NT2/D1 (cell line): ENCODE data around the gene EXOC3L2.

Experiments
- DNase-seq: peaks from one replicate; pipeline ENCODE4 v3.0.0-alpha.2; 2011; ENCODE audit warnings: low read depth, low spot score
- H3K27me3 ChIP-seq: 2 replicates; pipeline ENCODE4 v1.6.0; 2011; ENCODE audit warnings: mild to moderate bottlenecking; ENCODE audit not compliant: insufficient read length, insufficient read depth
- H3K36me3 ChIP-seq: 2 replicates; pipeline ENCODE4 v1.6.1; 2011; ENCODE audit warnings: mild to moderate bottlenecking, low read length, mixed read lengths; ENCODE audit not compliant: insufficient read depth, insufficient read length
- H3K4me1 ChIP-seq: 2 replicates; pipeline ENCODE4 v1.5.1; 2011; ENCODE audit not compliant: insufficient read depth, insufficient read length
- H3K4me3 ChIP-seq: 2 replicates; pipeline ENCODE4 v1.5.1; 2011; ENCODE audit warnings: low read depth; ENCODE audit not compliant: insufficient read length
- H3K9ac ChIP-seq: 2 replicates; pipeline ENCODE4 v1.6.0; 2011; ENCODE audit warnings: low read depth; ENCODE audit not compliant: insufficient read length
- H3K9me3 ChIP-seq: 2 replicates; pipeline ENCODE4 v1.5.1; 2011; ENCODE audit warnings: mild to moderate bottlenecking, low read length; ENCODE audit not compliant: insufficient read depth
- SUZ12 ChIP-seq: IDR thresholded peaks from 2 replicates; pipeline ENCODE4 v1.6.1; 2011; ENCODE audit not compliant: insufficient read length, insufficient read depth; ENCODE audit errors: extremely low read depth
- YY1 ChIP-seq: IDR thresholded peaks from 2 replicates; pipeline ENCODE4 v1.6.1; 2011; ENCODE audit not compliant: insufficient read length, insufficient read depth
- ZNF274 ChIP-seq: IDR thresholded peaks from 2 replicates; pipeline ENCODE4 v1.6.1; 2011; ENCODE audit warnings: mild to moderate bottlenecking, low read depth, low read length

The EXOC3L2 gene

GRCh38 chr19:45245334-45245787 lies at the start of gene EXOC3L2:
EXOC3L2 (minus strand) TSS chr19:45245407; CDS start chr19:45239045, 6,362 bp downstream.
- no peak for DNase-seq
- Histone ChIP-seq H3K9ac (peak within 1 kb of the TSS; percentile 4), H3K9me3 (no peaks in the 10 kb centered on the region), H3K4me3 (no peak within 1 kb of the TSS), H3K36me3 (no peaks in the 10 kb centered on the region), H3K27me3 (peaks cover 10% of the 10 kb centered on the region), H3K4me1 (peaks cover 12% of the 10 kb centered on the region)
- TF ChIP-seq ZNF274 = no peak
- TF ChIP-seq SUZ12 = no peak
- no peak for TF ChIP-seq YY1

DNA sequence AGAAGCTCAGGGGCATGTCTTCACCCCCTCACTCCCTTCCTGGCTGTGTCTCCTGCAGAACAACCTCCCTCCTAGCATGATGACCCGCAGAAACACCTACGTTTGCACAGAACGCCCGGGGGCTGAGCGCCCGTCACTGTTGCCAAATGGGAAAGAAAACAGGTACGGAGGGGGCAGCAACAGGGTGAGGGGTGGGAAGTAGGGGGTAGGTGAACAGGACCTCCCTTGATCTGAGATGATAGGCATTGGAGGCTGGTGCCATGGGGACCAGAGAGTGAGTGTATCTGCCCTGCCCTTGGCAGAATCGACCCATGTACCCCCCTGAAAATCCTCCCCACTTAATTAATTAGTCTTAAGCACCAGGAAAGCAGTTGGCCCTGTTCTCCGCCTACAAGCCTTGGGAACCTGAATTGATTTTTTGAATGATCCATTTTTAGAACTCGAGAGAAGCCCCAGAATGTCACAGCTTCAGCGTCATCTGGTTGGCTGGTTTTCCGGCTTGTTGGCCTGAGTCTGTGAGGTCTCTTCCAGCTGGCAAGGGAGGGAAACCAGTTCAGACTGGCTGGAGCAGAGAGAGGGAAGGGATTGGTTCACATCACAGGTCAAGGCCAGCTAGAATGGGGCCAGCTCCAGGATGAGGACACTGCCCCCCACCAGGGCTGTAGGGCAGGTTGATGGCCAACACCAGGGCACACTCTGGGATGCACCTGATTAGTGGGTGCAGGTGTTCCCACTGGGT lies 49.3 kb upstream of the EXOC3L2 start:
- DNase-seq = no peak
- no peak overlapping the region for H3K9ac ChIP-seq

DNA sequence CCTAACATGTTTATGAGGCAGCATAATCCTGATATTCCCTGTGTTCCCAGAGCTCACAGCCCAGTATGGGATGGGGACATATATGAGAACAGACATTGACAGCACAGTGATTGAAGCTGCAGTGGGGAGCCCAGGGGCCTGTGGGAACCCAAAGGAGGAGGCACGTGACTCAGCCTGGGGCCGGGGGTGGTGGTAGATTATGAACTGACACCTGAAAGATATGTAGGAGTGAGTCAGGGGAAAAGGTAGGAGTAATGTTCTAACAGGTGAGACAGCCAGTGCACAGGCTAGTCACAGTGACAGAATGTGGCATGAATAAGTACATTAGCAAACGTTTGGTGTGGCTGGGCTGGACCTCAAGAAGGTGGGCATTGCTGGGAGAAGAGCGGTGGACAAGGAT lies 48.5 kb upstream of the EXOC3L2 start:
- no peak for DNase-seq
- Histone ChIP-seq H3K9me3 (no peaks in the 10 kb centered on the region), H3K4me1 (no peaks in the 10 kb centered on the region), H3K36me3 (peaks cover 21% of the 10 kb centered on the region), H3K4me3 (no peak overlapping the region), H3K9ac (no peak overlapping the region), H3K27me3 (no peaks in the 10 kb centered on the region)
- TF ChIP-seq ZNF274 (no peak), YY1 (no peak), SUZ12 (no peak)

More for the DNA sequence above, 49.3 kb upstream of the EXOC3L2 start:
- TF ChIP-seq SUZ12 = no peak
- TF ChIP-seq YY1 = no peak
- no peak for TF ChIP-seq ZNF274
- Histone ChIP-seq H3K4me3 (no peak overlapping the region), H3K9me3 (no peaks in the 10 kb centered on the region), H3K27me3 (no peaks in the 10 kb centered on the region), H3K36me3 (peaks cover 24% of the 10 kb centered on the region), H3K4me1 (no peaks in the 10 kb centered on the region)

DNA sequence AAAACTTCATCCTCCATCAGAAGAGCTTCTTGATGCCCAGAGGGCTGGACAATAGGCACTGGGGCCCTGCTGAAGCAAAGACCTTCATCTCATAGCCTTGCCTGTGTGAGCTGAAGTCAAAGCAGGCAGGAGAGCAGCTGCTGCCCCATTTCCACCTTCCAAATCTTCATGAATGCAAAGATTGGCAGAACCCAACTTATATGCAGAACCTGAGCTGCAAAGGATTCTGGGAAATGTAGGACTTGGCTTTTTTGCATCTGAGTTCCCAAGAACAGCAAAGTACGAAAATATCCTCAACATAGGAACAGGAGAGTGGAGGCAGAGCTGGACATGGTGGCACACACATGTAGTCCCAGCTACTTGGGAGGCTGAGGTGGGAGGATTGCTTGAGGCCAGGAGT lies 46.6 kb upstream of the EXOC3L2 start:
- TF ChIP-seq YY1 = no peak
- no peak for TF ChIP-seq ZNF274
- no peak for TF ChIP-seq SUZ12
- Histone ChIP-seq H3K4me1 (no peaks in the 10 kb centered on the region), H3K36me3 (peaks cover 22% of the 10 kb centered on the region), H3K27me3 (no peaks in the 10 kb centered on the region), H3K9ac (no peak overlapping the region), H3K9me3 (no peaks in the 10 kb centered on the region), H3K4me3 (no peak overlapping the region)
- no peak for DNase-seq

DNA sequence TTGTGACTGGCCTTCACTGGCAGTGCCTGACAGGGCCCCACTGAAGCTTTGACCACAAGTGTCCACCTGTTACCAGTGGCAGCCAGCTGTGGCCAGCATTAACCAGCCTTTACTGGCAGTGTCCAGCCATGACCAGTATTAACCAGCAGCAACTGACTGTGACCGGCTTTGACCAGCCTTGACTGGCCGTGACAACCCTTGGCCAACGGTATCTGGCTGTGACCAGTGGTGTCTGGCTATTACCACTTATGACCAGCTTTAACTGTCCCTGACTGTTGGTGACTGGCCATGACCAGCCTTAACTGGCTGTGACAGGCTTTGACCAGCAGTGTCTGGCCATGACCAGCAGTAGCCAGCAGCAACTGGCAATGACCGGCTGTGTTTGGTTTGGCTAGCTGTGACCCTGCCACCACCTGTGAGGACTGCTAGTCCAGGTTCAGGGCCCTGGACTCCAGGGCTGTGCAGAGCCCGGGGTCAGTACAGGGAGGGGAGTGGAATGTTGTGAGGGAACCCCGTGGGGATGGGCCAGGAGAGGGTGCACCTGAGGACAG lies 45.2 kb upstream of the EXOC3L2 start:
- Histone ChIP-seq H3K36me3 (peaks cover 19% of the 10 kb centered on the region), H3K4me3 (no peak overlapping the region), H3K9ac (no peak overlapping the region), H3K4me1 (no peaks in the 10 kb centered on the region), H3K9me3 (no peaks in the 10 kb centered on the region), H3K27me3 (no peaks in the 10 kb centered on the region)
- TF ChIP-seq YY1 (no peak), ZNF274 (no peak), SUZ12 (no peak)
- no peak for DNase-seq

DNA sequence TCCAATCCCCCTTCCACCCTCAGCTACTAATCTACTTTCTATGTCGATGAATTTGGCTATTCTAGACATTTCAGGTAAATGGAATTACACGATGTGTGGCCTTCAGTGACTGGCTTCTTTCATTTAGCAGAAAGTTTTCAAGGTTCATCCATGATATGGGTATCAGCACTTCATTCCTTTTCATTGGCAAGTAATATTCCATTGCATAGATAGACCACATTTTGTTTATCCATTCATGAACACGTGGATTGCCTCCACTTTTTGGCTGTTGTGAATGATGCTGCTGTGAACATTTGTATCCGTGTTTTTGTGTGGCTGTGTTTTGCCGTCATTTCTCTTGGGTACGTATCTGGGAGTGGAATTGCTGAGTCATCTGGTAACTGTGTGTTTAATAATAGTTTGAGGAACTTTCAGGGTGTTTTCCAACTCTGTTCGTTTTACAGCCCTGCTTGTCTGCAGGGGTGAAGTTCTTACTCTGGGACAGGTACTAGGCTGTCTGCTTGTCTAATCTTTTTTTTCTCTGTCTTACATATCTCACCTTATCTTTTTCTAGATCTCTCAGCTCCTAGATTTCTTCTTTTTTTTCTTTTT lies 38.3 kb upstream of the EXOC3L2 start:
- TF ChIP-seq SUZ12 (no peak), YY1 (no peak), ZNF274 (no peak)
- Histone ChIP-seq H3K9ac (no peak overlapping the region), H3K36me3 (peaks cover 32% of the 10 kb centered on the region), H3K9me3 (no peaks in the 10 kb centered on the region), H3K4me3 (no peak overlapping the region), H3K27me3 (no peaks in the 10 kb centered on the region), H3K4me1 (no peaks in the 10 kb centered on the region)
- DNase-seq = no peak

DNA sequence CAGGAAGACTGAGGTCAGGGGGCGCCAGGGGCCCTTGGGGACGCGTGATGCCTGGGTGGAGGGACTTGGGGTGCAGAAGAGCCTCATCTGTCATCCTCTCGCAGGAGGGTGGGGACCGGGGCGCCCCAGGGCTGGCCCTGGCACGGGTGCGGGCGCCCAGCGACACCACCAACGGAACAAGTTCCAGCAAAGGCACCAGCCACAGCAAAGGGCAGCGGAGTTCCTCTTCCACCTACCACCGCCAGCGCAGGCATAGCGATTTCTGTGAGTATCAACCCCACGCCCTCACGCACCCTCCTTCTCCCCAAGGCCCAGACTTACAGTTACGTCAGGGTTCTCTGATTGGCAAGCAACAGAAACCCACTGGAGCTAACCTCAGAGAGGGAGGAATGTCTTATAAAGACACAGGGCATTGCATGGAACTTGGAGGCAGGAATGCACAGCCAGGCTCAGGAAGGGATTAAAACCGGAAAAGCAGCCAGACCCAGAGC lies 35.3 kb upstream of the EXOC3L2 start:
- DNase-seq = no peak
- H3K9me3 ChIP-seq = no peaks in the 10 kb centered on the region
- TF ChIP-seq SUZ12 (no peak), ZNF274 (no peak), YY1 (no peak)
- no peaks in the 10 kb centered on the region for H3K27me3 ChIP-seq
- H3K4me3 ChIP-seq = no peak overlapping the region
- peaks cover 1% of the 10 kb centered on the region for H3K4me1 ChIP-seq
- H3K9ac ChIP-seq = no peak overlapping the region
- H3K36me3 ChIP-seq = peaks cover 35% of the 10 kb centered on the region
